GM12801 (cell line): Measurements from ENCODE around the gene PCDHGA6.

ENCODE experiments used
- CTCF ChIP-seq: IDR thresholded peaks from one replicate; pipeline ENCODE4 v1.5.1; 2011; ENCODE audit warnings: control low read depth; ENCODE audit not compliant: insufficient read length; ENCODE audit errors: extremely low read depth

Gene PCDHGA6

GRCh38 chr5:141421489-141421855, 47.8 kb downstream of the PCDHGA6 start:
- no peak for TF ChIP-seq CTCF

- TF ChIP-seq CTCF, result no peak
Measured at GRCh38 chr5:141422742-141423291, 49.1 kb downstream of the PCDHGA6 start.

DNA sequence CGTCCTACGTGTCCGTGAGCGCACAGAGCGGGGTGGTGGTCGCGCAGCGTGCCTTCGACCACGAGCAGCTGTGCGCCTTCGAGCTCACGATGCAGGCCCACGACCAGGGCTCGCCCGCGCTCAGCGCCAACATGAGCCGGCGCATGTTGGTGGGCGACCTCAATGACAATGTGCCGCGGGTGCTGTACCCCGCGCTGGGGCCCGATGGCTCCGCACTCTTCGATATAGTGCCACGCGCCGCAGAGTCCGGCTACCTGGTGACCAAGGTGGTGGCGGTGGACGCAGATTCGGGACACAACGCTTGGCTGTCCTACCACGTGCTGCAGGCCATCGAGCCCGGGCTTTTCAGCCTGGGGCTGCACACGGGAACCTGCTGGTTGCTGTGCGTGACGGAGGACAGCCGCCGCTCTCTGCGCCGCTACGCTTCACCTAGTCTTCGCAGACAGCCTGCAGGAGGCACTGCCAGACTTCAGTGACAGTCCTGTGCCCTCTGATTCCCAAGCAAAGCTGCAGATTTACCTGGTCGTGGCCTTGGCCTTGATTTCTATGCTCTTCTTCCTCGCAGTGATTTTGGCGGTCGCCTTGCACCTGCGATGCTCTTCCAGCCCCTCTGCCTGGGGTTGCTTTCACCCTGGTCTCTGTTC, 54.2 kb downstream of the PCDHGA6 start:
- TF ChIP-seq CTCF, result no peak
